GM23338 (cell line): ENCODE measurements around the gene ZBTB2. TPM values are rescaled to one million over a fixed set of nuclear protein-coding genes. Genes with fewer than 3 reads are reported as not detected.
A peak's percentile ranks its signal among the peaks of the same experiment; 100 is the strongest.

ENCODE experiments used
- ATAC-seq: fragments of 200-7000 bp; cut with Tn5 transposase; 3 replicates; pipeline ENCODE4 v1.9.1; 2020
- DNase-seq: peaks from one replicate; pipeline ENCODE4 v3.0.0-alpha.2; 2015; ENCODE audit warnings: low spot score
- H2AFZ ChIP-seq: fragments of 200-600 bp; sonication (generic); 2 replicates; pipeline ENCODE4 v1.8.0; 2016; ENCODE audit warnings: antibody characterized with exemption, mild to moderate bottlenecking, moderate library complexity
- H3F3A ChIP-seq: fragments of 200-600 bp; sonication (generic); replicated peaks from 2 replicates; pipeline ENCODE4 v1.8.0; 2017; ENCODE audit warnings: antibody characterized with exemption, mixed run types, low read depth
- H3K27ac ChIP-seq: fragments of 200-600 bp; sonication (generic); 2 replicates; pipeline ENCODE4 v1.6.1; 2016; ENCODE audit warnings: low read depth
- H3K27me3 ChIP-seq: fragments of 200-600 bp; sonication (generic); 2 replicates; pipeline ENCODE4 v1.8.0; 2016; ENCODE audit warnings: mild to moderate bottlenecking, mixed run types, moderate library complexity; ENCODE audit not compliant: insufficient read depth
- H3K36me3 ChIP-seq: fragments of 200-600 bp; sonication (generic); 2 replicates; pipeline ENCODE4 v1.8.0; 2016; ENCODE audit warnings: mild to moderate bottlenecking; ENCODE audit not compliant: insufficient read depth
- H3K4me1 ChIP-seq: fragments of 200-600 bp; sonication (generic); 2 replicates; pipeline ENCODE4 v1.8.0; 2016; ENCODE audit warnings: mild to moderate bottlenecking, moderate library complexity; ENCODE audit not compliant: insufficient read depth
- H3K4me2 ChIP-seq: fragments of 200-600 bp; sonication (generic); 2 replicates; pipeline ENCODE4 v1.7.1; 2017; ENCODE audit warnings: mixed run types
- H3K4me3 ChIP-seq: fragments of 200-600 bp; sonication (generic); 2 replicates; pipeline ENCODE4 v1.6.1; 2016; ENCODE audit warnings: mixed run types
- H3K79me2 ChIP-seq: fragments of 200-600 bp; sonication (generic); replicated peaks from 2 replicates; pipeline ENCODE4 v1.8.0; 2017; ENCODE audit warnings: mild to moderate bottlenecking; ENCODE audit not compliant: insufficient read depth
- H3K9me2 ChIP-seq: fragments of 200-600 bp; sonication (generic); 2 replicates; pipeline ENCODE4 v1.8.0; 2017; ENCODE audit not compliant: insufficient read depth
- H4K20me1 ChIP-seq: fragments of 200-600 bp; sonication (generic); replicated peaks from 2 replicates; pipeline ENCODE4 v1.8.0; 2017; ENCODE audit warnings: mild to moderate bottlenecking; ENCODE audit not compliant: insufficient read depth
- H3K27ac Mint-ChIP-seq: 2 replicates; pipeline ENCODE4 v1.8.0; 2020; ENCODE audit warnings: inconsistent platforms, mild to moderate bottlenecking, moderate library complexity, mixed read lengths
- H3K27me3 Mint-ChIP-seq: 3 replicates; pipeline ENCODE4 v1.8.0; 2022; ENCODE audit warnings: low read depth, mild to moderate bottlenecking, moderate library complexity, mixed read lengths, inconsistent platforms; ENCODE audit not compliant: insufficient read depth, poor library complexity
- H3K36me3 Mint-ChIP-seq: 3 replicates; pipeline ENCODE4 v1.8.0; 2021; ENCODE audit warnings: low read depth, mild to moderate bottlenecking, inconsistent platforms, moderate library complexity, mixed read lengths
- H3K4me1 Mint-ChIP-seq: 3 replicates; pipeline ENCODE4 v1.8.0; 2020; ENCODE audit warnings: mild to moderate bottlenecking, inconsistent platforms, mixed read lengths
- H3K4me3 Mint-ChIP-seq: 3 replicates; pipeline ENCODE4 v1.8.0; 2021; ENCODE audit warnings: moderate library complexity, mild to moderate bottlenecking, inconsistent platforms, mixed read lengths
- H3K9me3 Mint-ChIP-seq: 3 replicates; pipeline ENCODE4 v1.8.0; 2020; ENCODE audit warnings: moderate library complexity, mild to moderate bottlenecking, inconsistent platforms, mixed read lengths
- CREB1 ChIP-seq: fragments of 250-450 bp; sonication (Bioruptor Pico); IDR thresholded peaks from 2 replicates; pipeline ENCODE4 v1.5.0; 2020; ENCODE audit warnings: low read depth, mild to moderate bottlenecking, moderate library complexity
- CTCF ChIP-seq, 2 experiments: fragments of 200-600 bp in 1 of 2; sonication (generic) in 1 of 2; conservative IDR thresholded peaks; 2 replicates each; pipeline versions ENCODE4 v1.5.1 to v1.6.1; 2016 to 2017; ENCODE audit warnings: antibody characterized with exemption in 2 of 2, low read depth in 2 of 2, mild to moderate bottlenecking in 2 of 2, moderate library complexity in 1 of 2
- EZH2 ChIP-seq: fragments of 200-600 bp; sonication (generic); IDR thresholded peaks from one replicate; pipeline ENCODE4 v1.8.0; 2017; ENCODE audit warnings: antibody characterized with exemption, mild to moderate bottlenecking, low read depth; ENCODE audit not compliant: unreplicated experiment
- EZH2phosphoT487 ChIP-seq: fragments of 200-600 bp; sonication (generic); IDR thresholded peaks from one replicate; pipeline ENCODE4 v1.8.1; 2018; ENCODE audit warnings: antibody characterized with exemption; ENCODE audit not compliant: unreplicated experiment
- JUNB ChIP-seq: IDR thresholded peaks from one replicate; pipeline ENCODE4 v1.6.1; 2016; ENCODE audit warnings: antibody characterized with exemption; ENCODE audit not compliant: unreplicated experiment
- NANOG ChIP-seq: IDR thresholded peaks from 2 replicates; pipeline ENCODE4 v1.6.1; 2016; ENCODE audit warnings: antibody characterized with exemption, borderline replicate concordance
- POLR2AphosphoS5 ChIP-seq: IDR thresholded peaks from 2 replicates; pipeline ENCODE4 v1.6.1; 2016; ENCODE audit warnings: antibody characterized with exemption, low read depth
- STAT1 ChIP-seq: IDR thresholded peaks from one replicate; pipeline ENCODE4 v1.6.1; 2016; ENCODE audit warnings: antibody characterized with exemption; ENCODE audit not compliant: unreplicated experiment
- ZNF114 ChIP-seq: fragments of 250-450 bp; sonication (Bioruptor Pico); IDR thresholded peaks from 2 replicates; pipeline ENCODE4 v1.5.0; 2020; ENCODE audit warnings: mild to moderate bottlenecking, moderate library complexity
- ZNF331 ChIP-seq: fragments of 250-450 bp; sonication (Bioruptor Pico); IDR thresholded peaks from 2 replicates; pipeline ENCODE4 v1.5.0; 2020; ENCODE audit warnings: low read depth, mild to moderate bottlenecking, moderate library complexity
- polyA plus RNA-seq: library from polyadenylated mRNA; unstranded; fragments of >200 nt; fragmentation: Nextera tagmentation; extraction: Ambion mirVana; gene quantifications from 2 replicates; pipeline ENCODE4 v1.2.1, GENCODE V29; 2016
- total RNA-seq: library from RNA; depleted of rRNA; stranded (reverse); fragments of >200 nt; shearing (Covaris generic); gene quantifications from 2 replicates; pipeline ENCODE4 v1.2.3, GENCODE V29; 2014
- TF ChIP-seq, protein P1 (sequence below): IDR thresholded peaks from 2 replicates; pipeline ENCODE4 v1.6.1; 2016; ENCODE audit warnings: antibody characterized with exemption
- TF ChIP-seq, protein P2 (sequence below): fragments of 250-450 bp; sonication (Bioruptor Pico); IDR thresholded peaks from 2 replicates; pipeline ENCODE4 v1.5.0; 2020; ENCODE audit warnings: mild to moderate bottlenecking, moderate library complexity
- TF ChIP-seq, protein P3 (sequence below): IDR thresholded peaks from one replicate; pipeline ENCODE4 v1.6.1; 2018; ENCODE audit warnings: antibody characterized with exemption; ENCODE audit not compliant: unreplicated experiment

The ZBTB2 gene
- total and polyA plus RNA-seq, 2 experiments from 2014 or later = 11.4 to 21.9 TPM

- TF ChIP-seq EZH2 (no peak), CREB1 (CRISPR knock-in tag) (no peak), ZNF114 (no peak), ZNF331 (CRISPR knock-in tag) (no peak), JUNB (no peak), STAT1 (no peak), CTCF (conservative IDR thresholded peaks at IDR 0.05; ENCODE audit: low read depth in 2 of 2) (no peak), NANOG (no peak), EZH2phosphoT487 (no peak), POLR2AphosphoS5 (no peak)
- TF ChIP-seq, protein P1, sequence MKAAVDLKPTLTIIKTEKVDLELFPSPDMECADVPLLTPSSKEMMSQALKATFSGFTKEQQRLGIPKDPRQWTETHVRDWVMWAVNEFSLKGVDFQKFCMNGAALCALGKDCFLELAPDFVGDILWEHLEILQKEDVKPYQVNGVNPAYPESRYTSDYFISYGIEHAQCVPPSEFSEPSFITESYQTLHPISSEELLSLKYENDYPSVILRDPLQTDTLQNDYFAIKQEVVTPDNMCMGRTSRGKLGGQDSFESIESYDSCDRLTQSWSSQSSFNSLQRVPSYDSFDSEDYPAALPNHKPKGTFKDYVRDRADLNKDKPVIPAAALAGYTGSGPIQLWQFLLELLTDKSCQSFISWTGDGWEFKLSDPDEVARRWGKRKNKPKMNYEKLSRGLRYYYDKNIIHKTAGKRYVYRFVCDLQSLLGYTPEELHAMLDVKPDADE = no peak
- TF ChIP-seq, protein P2, sequence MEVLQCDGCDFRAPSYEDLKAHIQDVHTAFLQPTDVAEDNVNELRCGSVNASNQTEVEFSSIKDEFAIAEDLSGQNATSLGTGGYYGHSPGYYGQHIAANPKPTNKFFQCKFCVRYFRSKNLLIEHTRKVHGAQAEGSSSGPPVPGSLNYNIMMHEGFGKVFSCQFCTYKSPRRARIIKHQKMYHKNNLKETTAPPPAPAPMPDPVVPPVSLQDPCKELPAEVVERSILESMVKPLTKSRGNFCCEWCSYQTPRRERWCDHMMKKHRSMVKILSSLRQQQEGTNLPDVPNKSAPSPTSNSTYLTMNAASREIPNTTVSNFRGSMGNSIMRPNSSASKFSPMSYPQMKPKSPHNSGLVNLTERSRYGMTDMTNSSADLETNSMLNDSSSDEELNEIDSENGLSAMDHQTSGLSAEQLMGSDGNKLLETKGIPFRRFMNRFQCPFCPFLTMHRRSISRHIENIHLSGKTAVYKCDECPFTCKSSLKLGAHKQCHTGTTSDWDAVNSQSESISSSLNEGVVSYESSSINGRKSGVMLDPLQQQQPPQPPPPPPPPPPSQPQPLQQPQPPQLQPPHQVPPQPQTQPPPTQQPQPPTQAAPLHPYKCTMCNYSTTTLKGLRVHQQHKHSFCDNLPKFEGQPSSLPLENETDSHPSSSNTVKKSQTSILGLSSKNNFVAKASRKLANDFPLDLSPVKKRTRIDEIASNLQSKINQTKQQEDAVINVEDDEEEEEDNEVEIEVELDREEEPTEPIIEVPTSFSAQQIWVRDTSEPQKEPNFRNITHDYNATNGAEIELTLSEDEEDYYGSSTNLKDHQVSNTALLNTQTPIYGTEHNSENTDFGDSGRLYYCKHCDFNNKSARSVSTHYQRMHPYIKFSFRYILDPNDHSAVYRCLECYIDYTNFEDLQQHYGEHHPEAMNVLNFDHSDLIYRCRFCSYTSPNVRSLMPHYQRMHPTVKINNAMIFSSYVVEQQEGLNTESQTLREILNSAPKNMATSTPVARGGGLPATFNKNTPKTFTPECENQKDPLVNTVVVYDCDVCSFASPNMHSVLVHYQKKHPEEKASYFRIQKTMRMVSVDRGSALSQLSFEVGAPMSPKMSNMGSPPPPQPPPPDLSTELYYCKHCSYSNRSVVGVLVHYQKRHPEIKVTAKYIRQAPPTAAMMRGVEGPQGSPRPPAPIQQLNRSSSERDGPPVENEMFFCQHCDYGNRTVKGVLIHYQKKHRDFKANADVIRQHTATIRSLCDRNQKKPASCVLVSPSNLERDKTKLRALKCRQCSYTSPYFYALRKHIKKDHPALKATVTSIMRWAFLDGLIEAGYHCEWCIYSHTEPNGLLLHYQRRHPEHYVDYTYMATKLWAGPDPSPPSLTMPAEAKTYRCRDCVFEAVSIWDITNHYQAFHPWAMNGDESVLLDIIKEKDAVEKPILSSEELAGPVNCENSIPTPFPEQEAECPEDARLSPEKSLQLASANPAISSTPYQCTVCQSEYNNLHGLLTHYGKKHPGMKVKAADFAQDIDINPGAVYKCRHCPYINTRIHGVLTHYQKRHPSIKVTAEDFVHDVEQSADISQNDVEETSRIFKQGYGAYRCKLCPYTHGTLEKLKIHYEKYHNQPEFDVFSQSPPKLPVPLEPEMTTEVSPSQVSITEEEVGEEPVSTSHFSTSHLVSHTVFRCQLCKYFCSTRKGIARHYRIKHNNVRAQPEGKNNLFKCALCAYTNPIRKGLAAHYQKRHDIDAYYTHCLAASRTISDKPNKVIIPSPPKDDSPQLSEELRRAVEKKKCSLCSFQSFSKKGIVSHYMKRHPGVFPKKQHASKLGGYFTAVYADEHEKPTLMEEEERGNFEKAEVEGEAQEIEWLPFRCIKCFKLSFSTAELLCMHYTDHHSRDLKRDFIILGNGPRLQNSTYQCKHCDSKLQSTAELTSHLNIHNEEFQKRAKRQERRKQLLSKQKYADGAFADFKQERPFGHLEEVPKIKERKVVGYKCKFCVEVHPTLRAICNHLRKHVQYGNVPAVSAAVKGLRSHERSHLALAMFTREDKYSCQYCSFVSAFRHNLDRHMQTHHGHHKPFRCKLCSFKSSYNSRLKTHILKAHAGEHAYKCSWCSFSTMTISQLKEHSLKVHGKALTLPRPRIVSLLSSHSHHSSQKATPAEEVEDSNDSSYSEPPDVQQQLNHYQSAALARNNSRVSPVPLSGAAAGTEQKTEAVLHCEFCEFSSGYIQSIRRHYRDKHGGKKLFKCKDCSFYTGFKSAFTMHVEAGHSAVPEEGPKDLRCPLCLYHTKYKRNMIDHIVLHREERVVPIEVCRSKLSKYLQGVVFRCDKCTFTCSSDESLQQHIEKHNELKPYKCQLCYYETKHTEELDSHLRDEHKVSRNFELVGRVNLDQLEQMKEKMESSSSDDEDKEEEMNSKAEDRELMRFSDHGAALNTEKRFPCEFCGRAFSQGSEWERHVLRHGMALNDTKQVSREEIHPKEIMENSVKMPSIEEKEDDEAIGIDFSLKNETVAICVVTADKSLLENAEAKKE (CRISPR knock-in tag) = no peak
- TF ChIP-seq, protein P3, sequence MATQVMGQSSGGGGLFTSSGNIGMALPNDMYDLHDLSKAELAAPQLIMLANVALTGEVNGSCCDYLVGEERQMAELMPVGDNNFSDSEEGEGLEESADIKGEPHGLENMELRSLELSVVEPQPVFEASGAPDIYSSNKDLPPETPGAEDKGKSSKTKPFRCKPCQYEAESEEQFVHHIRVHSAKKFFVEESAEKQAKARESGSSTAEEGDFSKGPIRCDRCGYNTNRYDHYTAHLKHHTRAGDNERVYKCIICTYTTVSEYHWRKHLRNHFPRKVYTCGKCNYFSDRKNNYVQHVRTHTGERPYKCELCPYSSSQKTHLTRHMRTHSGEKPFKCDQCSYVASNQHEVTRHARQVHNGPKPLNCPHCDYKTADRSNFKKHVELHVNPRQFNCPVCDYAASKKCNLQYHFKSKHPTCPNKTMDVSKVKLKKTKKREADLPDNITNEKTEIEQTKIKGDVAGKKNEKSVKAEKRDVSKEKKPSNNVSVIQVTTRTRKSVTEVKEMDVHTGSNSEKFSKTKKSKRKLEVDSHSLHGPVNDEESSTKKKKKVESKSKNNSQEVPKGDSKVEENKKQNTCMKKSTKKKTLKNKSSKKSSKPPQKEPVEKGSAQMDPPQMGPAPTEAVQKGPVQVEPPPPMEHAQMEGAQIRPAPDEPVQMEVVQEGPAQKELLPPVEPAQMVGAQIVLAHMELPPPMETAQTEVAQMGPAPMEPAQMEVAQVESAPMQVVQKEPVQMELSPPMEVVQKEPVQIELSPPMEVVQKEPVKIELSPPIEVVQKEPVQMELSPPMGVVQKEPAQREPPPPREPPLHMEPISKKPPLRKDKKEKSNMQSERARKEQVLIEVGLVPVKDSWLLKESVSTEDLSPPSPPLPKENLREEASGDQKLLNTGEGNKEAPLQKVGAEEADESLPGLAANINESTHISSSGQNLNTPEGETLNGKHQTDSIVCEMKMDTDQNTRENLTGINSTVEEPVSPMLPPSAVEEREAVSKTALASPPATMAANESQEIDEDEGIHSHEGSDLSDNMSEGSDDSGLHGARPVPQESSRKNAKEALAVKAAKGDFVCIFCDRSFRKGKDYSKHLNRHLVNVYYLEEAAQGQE = no peak
- Histone ChIP-seq H3K4me2 (peak overlapping the region; percentile 75), H3K9me2 (peaks cover 3% of the 10 kb centered on the region; the same call in 1 of the 2 replicates), H3K4me1 (peaks cover 23% of the 10 kb centered on the region), H4K20me1 (peaks cover 9% of the 10 kb centered on the region), H3K79me2 (peaks cover 76% of the 10 kb centered on the region), H3K4me3 (peak overlapping the region; percentile 91), H3F3A (peaks cover 11% of the 10 kb centered on the region), H3K27ac (peak overlapping the region; percentile 100), H3K27me3 (no peaks in the 10 kb centered on the region), H3K36me3 (no peaks in the 10 kb centered on the region), H2AFZ (no peak overlapping the region)
- peaks cover 32% of the 10 kb centered on the region for H3K36me3 Mint-ChIP-seq
- no peak for ATAC-seq
- H3K4me1 Mint-ChIP-seq = peaks cover 22% of the 10 kb centered on the region
- peak overlapping the region; percentile 89 for H3K4me3 Mint-ChIP-seq
- no peak for DNase-seq
- no peaks in the 10 kb centered on the region; the same call in 2 of the 3 replicates for H3K9me3 Mint-ChIP-seq
- H3K27ac Mint-ChIP-seq = peak overlapping the region; percentile 97
- peaks cover 11% of the 10 kb centered on the region for H3K27me3 Mint-ChIP-seq
Measured at GRCh38 chr6:151388997-151389617, 2.3 kb downstream of the ZBTB2 start.
